Measurements from ENCODE around the gene ESD. TPM values are rescaled to one million over a fixed set of nuclear protein-coding genes. Genes with fewer than 3 reads are reported as not detected.

The ESD gene, protein sequence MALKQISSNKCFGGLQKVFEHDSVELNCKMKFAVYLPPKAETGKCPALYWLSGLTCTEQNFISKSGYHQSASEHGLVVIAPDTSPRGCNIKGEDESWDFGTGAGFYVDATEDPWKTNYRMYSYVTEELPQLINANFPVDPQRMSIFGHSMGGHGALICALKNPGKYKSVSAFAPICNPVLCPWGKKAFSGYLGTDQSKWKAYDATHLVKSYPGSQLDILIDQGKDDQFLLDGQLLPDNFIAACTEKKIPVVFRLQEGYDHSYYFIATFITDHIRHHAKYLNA
- total RNA-seq (2022; extraction: Qiagen RNA extraction; ENCODE audit: low read depth) = 82.0 to 94.5 TPM (median 88.8 TPM) in 5 replicates

DNA sequence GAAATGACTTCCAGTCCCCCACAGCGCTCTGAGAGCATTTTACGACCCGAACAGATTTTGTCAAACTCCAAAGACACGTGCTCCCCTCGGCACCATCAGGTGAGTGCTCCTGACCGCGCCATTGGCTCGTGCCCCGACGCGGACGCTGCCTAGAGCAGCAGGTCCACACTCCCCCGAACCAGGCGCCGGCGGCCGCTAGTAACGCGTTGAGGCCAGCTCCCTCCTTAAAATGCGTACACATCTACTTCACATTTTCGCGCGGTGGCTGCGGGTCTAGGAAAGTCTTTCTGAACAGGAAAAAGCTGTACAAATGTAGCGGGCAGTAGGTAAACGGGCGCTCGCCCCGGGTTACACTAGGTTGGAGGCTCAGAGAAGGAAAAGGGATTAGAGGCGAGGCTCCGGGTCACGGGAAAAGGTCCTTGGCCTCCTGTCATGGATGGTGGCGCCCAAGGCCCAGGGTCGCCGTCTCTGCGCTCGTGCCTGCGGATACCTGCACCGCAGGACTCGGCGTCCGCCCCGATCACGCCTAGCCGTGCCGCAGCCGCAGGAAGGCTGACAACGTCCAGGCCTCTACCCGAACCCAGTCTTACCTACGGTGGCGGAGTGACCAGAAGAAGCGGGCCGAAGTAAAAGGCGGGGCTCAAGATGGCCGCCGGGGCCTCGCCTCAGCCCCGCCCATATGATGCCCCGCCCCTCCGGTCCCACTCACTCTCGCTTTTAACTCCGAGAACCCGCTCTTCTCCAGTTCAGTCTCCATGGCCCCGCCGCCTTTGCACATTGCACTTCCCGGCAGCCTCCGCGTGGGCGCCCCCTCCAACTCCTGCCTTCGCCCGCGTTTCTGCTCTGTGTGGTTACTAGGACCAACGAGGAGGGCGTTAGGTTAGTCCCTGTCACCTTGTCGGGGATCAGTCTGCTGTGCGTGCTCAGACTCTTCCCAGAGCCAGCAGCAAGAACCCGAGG, at the start of gene ESD:
Gene ESD, minus strand, starts transcription at position 647 of the 960 bp plus-strand sequence. CDS start 5,748 bp downstream, outside the sequence.

Other genes with a start within 250 kb of the ESD start
- gene LRCH1, start 244.0 kb downstream of the ESD start, total RNA-seq (2022; extraction: Qiagen RNA extraction; ENCODE audit: low read depth) = 7.1 to 10.1 TPM (median 9.9 TPM) in 5 replicates
- gene HTR2A, start 99.9 kb upstream of the ESD start, total RNA-seq (2022; extraction: Qiagen RNA extraction; ENCODE audit: low read depth) = not detected in 5 replicates

All from A549 treated with GW870086 at 1 μM for 4 hours (cell line).